Mammary epithelial cell (primary cell): Measurements from ENCODE around the gene ADAMTS3.
A peak's percentile ranks its signal among the peaks of the same experiment; 100 is the strongest.

Source experiments
- EZH2 ChIP-seq: IDR thresholded peaks from 2 replicates; pipeline ENCODE4 v1.6.1; 2012; ENCODE audit warnings: low read length, inconsistent platforms, borderline replicate concordance
- TF ChIP-seq, protein P1 (sequence below), 2 donors: IDR thresholded peaks in 1 of 2; conservative IDR thresholded peaks in 1 of 2; 2 replicates each; pipeline ENCODE4 v1.5.1; 2011 to 2012; ENCODE audit warnings: inconsistent platforms in 2 of 2, low read length in 2 of 2, mild to moderate bottlenecking in 2 of 2, control low read depth in 1 of 2, low read depth in 1 of 2; ENCODE audit not compliant: insufficient read depth in 1 of 2; ENCODE audit errors: extremely low read depth in 1 of 2

DNA sequence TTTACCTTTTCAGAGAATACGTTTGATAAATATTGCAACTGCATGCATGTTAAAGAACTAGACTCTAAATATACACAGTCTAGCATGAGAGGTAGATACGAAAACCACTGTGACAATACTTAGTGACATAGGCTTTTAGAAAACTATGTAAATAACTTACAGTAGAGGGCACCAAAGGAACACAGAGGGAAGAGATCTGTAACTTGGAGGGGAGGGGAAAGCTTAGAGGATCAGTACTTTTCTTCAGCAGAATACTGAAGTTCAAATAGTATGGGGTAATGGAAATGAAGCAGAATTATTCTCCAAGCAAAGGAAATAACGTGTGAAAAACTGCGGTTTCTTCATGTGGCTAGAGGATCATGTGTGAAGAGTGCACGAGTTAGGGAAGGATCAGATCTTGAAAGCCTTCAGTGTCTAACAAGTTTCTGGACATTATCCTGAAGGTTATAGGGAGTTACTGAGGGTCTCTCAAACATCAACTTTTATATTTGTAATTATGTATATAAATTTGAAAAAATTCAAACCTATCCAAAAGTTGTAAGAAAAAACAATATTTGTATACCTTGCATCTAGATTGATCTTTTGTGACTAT lies 273.0 kb downstream of the ADAMTS3 start:
- TF ChIP-seq, protein P1, sequence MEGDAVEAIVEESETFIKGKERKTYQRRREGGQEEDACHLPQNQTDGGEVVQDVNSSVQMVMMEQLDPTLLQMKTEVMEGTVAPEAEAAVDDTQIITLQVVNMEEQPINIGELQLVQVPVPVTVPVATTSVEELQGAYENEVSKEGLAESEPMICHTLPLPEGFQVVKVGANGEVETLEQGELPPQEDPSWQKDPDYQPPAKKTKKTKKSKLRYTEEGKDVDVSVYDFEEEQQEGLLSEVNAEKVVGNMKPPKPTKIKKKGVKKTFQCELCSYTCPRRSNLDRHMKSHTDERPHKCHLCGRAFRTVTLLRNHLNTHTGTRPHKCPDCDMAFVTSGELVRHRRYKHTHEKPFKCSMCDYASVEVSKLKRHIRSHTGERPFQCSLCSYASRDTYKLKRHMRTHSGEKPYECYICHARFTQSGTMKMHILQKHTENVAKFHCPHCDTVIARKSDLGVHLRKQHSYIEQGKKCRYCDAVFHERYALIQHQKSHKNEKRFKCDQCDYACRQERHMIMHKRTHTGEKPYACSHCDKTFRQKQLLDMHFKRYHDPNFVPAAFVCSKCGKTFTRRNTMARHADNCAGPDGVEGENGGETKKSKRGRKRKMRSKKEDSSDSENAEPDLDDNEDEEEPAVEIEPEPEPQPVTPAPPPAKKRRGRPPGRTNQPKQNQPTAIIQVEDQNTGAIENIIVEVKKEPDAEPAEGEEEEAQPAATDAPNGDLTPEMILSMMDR (conservative IDR thresholded peaks at IDR 0.05 in 1 of 2, IDR thresholded peaks at IDR 0.05 in 1 of 2; ENCODE audit: extremely low read depth in 1 of 2, insufficient read depth in 1 of 2, low read depth in 1 of 2, low read length in 2 of 2): peak; percentile 54 to 79
- no peak for TF ChIP-seq EZH2
